HCT116 (cell line): ENCODE measurements around the gene POPDC2. TPM values are rescaled to one million over a fixed set of nuclear protein-coding genes. Genes with fewer than 3 reads are reported as not detected.

Experiments
- ATAC-seq: fragments of 200-7000 bp; cut with Tn5 transposase; 2 replicates; pipeline ENCODE4 v1.9.1; 2020; ENCODE audit warnings: mild to moderate bottlenecking, moderate library complexity
- BruUV-seq: library from RNA; stranded (reverse); fragments of 400-500 nt; replicated peaks from 2 replicates; lab custom pipeline; 2021; lab: Mats Ljungman, UMichigan
- CTCF ChIA-PET: fragments of 300-600 bp; sonication (Branson Sonifier 250); formaldehyde crosslinking; loops from one replicate; lab custom pipeline; 2021; ENCODE audit warnings: antibody characterized with exemption; lab: Charles Lee
- POLR2A ChIA-PET: fragments of 300-600, 350-600 bp; sonication (Branson Sonifier 250); formaldehyde crosslinking; loops from one replicate; lab custom pipeline; 2021; ENCODE audit warnings: antibody characterized with exemption; lab: Charles Lee
- RAD21 ChIA-PET, 2 experiments: fragments of 300-600 bp; sonication (Branson Sonifier 250); formaldehyde crosslinking; loops; one replicate each; lab custom pipeline; 2023; ENCODE audit warnings: low total read pairs in 2 of 2; ENCODE audit not compliant: uncharacterized antibody in 2 of 2, unreplicated experiment in 2 of 2, low non-redundant PET in 1 of 2; lab: Charles Lee
- DNase-seq: peaks from one replicate; pipeline ENCODE4 v3.0.0-alpha.2; 2010; ENCODE audit warnings: low read depth, low spot score
- H2AFZ ChIP-seq: fragments of 200-600 bp; shearing (Covaris generic), sonication (generic); 2 replicates; pipeline ENCODE4 v1.6.1; 2017; ENCODE audit warnings: low read depth, mixed run types, mixed read lengths, antibody characterized with exemption, low read length; ENCODE audit not compliant: poor library complexity, severe bottlenecking
- H3K27ac ChIP-seq: 2 replicates; pipeline ENCODE4 v1.5.1; 2012; ENCODE audit warnings: low read depth, low read length
- H3K27me3 ChIP-seq: fragments of 200-600 bp; sonication (generic); 2 replicates; pipeline ENCODE4 v1.6.1; 2016; ENCODE audit warnings: mixed run types, low read length, mixed read lengths; ENCODE audit not compliant: insufficient read depth
- H3K36me3 ChIP-seq, 2 experiments: fragments of 200-500 bp in 1 of 2; fragments of 200-600 bp in 1 of 2; sonication (Bioruptor generic) in 1 of 2; sonication (generic) in 1 of 2; 2 replicates each; pipeline versions ENCODE4 v1.5.1 to v1.6.1; 2014 to 2016; ENCODE audit warnings: low read length in 2 of 2, inconsistent platforms in 1 of 2, mixed read lengths in 1 of 2, mixed run types in 1 of 2; ENCODE audit not compliant: insufficient read depth in 2 of 2, control insufficient read depth in 1 of 2
- H3K4me1 ChIP-seq, 2 experiments: fragments of 200-600 bp in 1 of 2; sonication (generic) in 1 of 2; 2 replicates each; pipeline versions ENCODE4 v1.5.1 to v1.6.1; 2012 to 2017; ENCODE audit warnings: low read length in 2 of 2, inconsistent platforms in 1 of 2, mild to moderate bottlenecking in 1 of 2, mixed read lengths in 1 of 2, mixed run types in 1 of 2, moderate library complexity in 1 of 2; ENCODE audit not compliant: insufficient read depth in 2 of 2, control insufficient read depth in 1 of 2
- H3K4me2 ChIP-seq: fragments of 200-600 bp; sonication (generic); 2 replicates; pipeline ENCODE4 v1.6.1; 2017; ENCODE audit warnings: mixed run types, low read length, mixed read lengths
- H3K4me3 ChIP-seq, 2 experiments: fragments of 200-600 bp in 1 of 2; sonication (generic) in 1 of 2; replicated peaks in 1 of 2; 2 replicates each; pipeline ENCODE4 v1.5.1; 2011 to 2016; ENCODE audit warnings: low read length in 2 of 2, control low read depth in 1 of 2, low read depth in 1 of 2, mild to moderate bottlenecking in 1 of 2, mixed read lengths in 1 of 2, mixed run types in 1 of 2
- H3K79me2 ChIP-seq: fragments of 200-600 bp; sonication (generic); 2 replicates; pipeline ENCODE4 v1.6.1; 2017; ENCODE audit warnings: mild to moderate bottlenecking, mixed run types, low read length, moderate library complexity, mixed read lengths; ENCODE audit not compliant: insufficient read depth
- H3K9ac ChIP-seq: fragments of 200-600 bp; sonication (generic); 2 replicates; pipeline ENCODE4 v1.6.1; 2016; ENCODE audit warnings: low read length, mixed read lengths
- H3K9me2 ChIP-seq: fragments of 200-600 bp; sonication (generic), shearing (Covaris generic); 2 replicates; pipeline ENCODE4 v1.6.1; 2017; ENCODE audit warnings: mixed run types, mild to moderate bottlenecking, moderate library complexity; ENCODE audit not compliant: insufficient read depth
- H3K9me3 ChIP-seq, 2 experiments: fragments of 200-500 bp in 1 of 2; fragments of 200-600 bp in 1 of 2; sonication (Bioruptor generic) in 1 of 2; sonication (generic) in 1 of 2; 2 replicates each; pipeline ENCODE4 v1.6.1; 2014 to 2017; ENCODE audit warnings: low read length in 2 of 2, mixed read lengths in 2 of 2, inconsistent platforms in 1 of 2, low read depth in 1 of 2, mild to moderate bottlenecking in 1 of 2, mixed run types in 1 of 2, moderate library complexity in 1 of 2; ENCODE audit not compliant: control insufficient read depth in 1 of 2, insufficient read depth in 1 of 2
- H4K20me1 ChIP-seq: fragments of 200-600 bp; sonication (generic), shearing (Covaris generic); 2 replicates; pipeline ENCODE4 v1.6.1; 2017; ENCODE audit warnings: mixed run types, mild to moderate bottlenecking, moderate library complexity; ENCODE audit not compliant: insufficient read depth
- ATF3 ChIP-seq: IDR thresholded peaks from 2 replicates; pipeline ENCODE4 v1.6.1; 2012
- CBX3 ChIP-seq: IDR thresholded peaks from 2 replicates; pipeline ENCODE4 v1.6.1; 2012; ENCODE audit warnings: low read depth
- CEBPB ChIP-seq: IDR thresholded peaks from 2 replicates; pipeline ENCODE4 v1.6.1; 2012; ENCODE audit warnings: low read depth
- EZH2 ChIP-seq: fragments of 200-600 bp; sonication (generic); IDR thresholded peaks from 2 replicates; pipeline ENCODE4 v1.6.1; 2017; ENCODE audit warnings: antibody characterized with exemption, mixed run types
- FOSL1 ChIP-seq: IDR thresholded peaks from 2 replicates; pipeline ENCODE4 v1.6.1; 2012; ENCODE audit warnings: low read depth
- JUND ChIP-seq: IDR thresholded peaks from 2 replicates; pipeline ENCODE4 v1.6.1; 2012
- POLR2A ChIP-seq: IDR thresholded peaks from 2 replicates; pipeline ENCODE4 v1.7.0; 2011; ENCODE audit warnings: borderline replicate concordance; ENCODE audit not compliant: insufficient read depth, insufficient read length; ENCODE audit errors: extremely low read depth
- POLR2AphosphoS5 ChIP-seq: IDR thresholded peaks from 2 replicates; pipeline ENCODE4 v1.6.1; 2011; ENCODE audit warnings: mild to moderate bottlenecking, low read depth, low read length, moderate library complexity
- REST ChIP-seq: IDR thresholded peaks from 2 replicates; pipeline ENCODE4 v1.6.1; 2012; ENCODE audit warnings: low read depth
- SP1 ChIP-seq: IDR thresholded peaks from 2 replicates; pipeline ENCODE4 v1.6.1; 2012; ENCODE audit warnings: low read depth
- TCF7L2 ChIP-seq: IDR thresholded peaks from 2 replicates; pipeline ENCODE4 v1.7.0; 2011; ENCODE audit warnings: borderline replicate concordance, inconsistent platforms; ENCODE audit not compliant: insufficient read depth, insufficient read length; ENCODE audit errors: extremely low read depth
- ZFX ChIP-seq: fragments of 450-650 bp; IDR thresholded peaks from 2 replicates; pipeline ENCODE4 v1.6.1; 2017
- intact Hi-C: fragments of 100-400 bp; cut with micrococcal nuclease; formaldehyde crosslinking; loops from 2 replicates; pipeline ENCODE4 v1.10.0; 2022
- total RNA-seq: library from RNA; stranded (reverse); gene quantifications from one replicate; pipeline ENCODE4 v1.2.1, GENCODE V29; 2021; ENCODE audit not compliant: unreplicated experiment
- TF ChIP-seq, protein P1 (sequence below): IDR thresholded peaks from 2 replicates; pipeline ENCODE4 v1.6.1; 2012

Gene POPDC2
- total RNA-seq, 1 experiment from 2014 or later = 1.6 TPM

DNA sequence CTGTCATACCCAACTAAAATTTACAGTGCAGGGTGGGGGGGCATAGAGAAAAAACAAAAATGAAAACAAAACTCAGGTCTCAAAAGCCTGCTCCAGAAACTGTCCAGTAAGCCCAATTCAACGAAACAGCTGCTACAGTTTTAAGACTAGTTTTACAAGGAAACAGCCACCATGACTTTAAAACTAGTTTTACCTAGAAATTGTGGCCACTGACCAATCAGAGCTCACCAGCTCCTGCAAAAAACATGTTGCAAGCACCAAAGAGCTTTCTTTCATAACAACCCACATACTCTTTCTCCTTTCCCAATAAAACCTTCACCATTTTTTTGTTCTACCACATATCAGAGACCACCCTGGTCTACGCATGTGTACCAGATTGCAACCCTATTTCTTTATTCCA, 35.1 kb upstream of the POPDC2 start:
- H3K9me3 ChIP-seq = no peaks in the 10 kb centered on the region
- no peak overlapping the region for H3K4me3 ChIP-seq
- peaks cover 0 to 9% of the 10 kb centered on the region in 2 experiments; a peak in 2 of 4 replicates for H3K4me1 ChIP-seq
- no peak for TF ChIP-seq EZH2
- no peak for TF ChIP-seq CEBPB
- no peak for TF ChIP-seq POLR2A
- TF ChIP-seq, protein P1, sequence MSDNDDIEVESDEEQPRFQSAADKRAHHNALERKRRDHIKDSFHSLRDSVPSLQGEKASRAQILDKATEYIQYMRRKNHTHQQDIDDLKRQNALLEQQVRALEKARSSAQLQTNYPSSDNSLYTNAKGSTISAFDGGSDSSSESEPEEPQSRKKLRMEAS = no peak
- no peak for TF ChIP-seq ATF3
- no peak for TF ChIP-seq REST
- TF ChIP-seq CBX3 = 0 out of 2 replicates have a peak, but pooled peaks have one; percentile 21
- peak; percentile 24; the same call in 1 of the 2 replicates for TF ChIP-seq POLR2AphosphoS5
- no peak for TF ChIP-seq ZFX
- no peak for TF ChIP-seq TCF7L2
- TF ChIP-seq FOSL1 = no peak
- no peak for TF ChIP-seq JUND
- peak; percentile 44 for TF ChIP-seq SP1
- H3K27me3 ChIP-seq = no peaks in the 10 kb centered on the region
- H3K9ac ChIP-seq = no peak overlapping the region
- H3K9me2 ChIP-seq = no peaks in the 10 kb centered on the region
- BruUV-seq = no TSS peak
- DNase-seq (peak; percentile 49), ATAC-seq (peak; percentile 76)
- CTCF ChIA-PET = interaction anchor here (0.5 to 0.9 kb wide), 3 partner anchors 182 to 841 kb away, joined by 3 to 4 read pairs (median 3); no protein-coding TSS in a partner anchor
- H2AFZ ChIP-seq = peak overlapping the region; percentile 68
- RAD21 ChIA-PET = interaction anchor here in 1 of 2 experiments (1.0 kb wide), 1 partner anchor 226 kb away, joined by 4 read pairs; no protein-coding TSS in a partner anchor
- no peak overlapping the region for H3K27ac ChIP-seq
- H3K4me2 ChIP-seq = peak overlapping the region; percentile 15; the same call in 1 of the 2 replicates
- H3K79me2 ChIP-seq = no peaks in the 10 kb centered on the region
- no peaks in the 10 kb centered on the region for H3K36me3 ChIP-seq
- POLR2A ChIA-PET = interaction anchor here (0.6 kb wide), 1 partner anchor 90 kb away, joined by 3 read pairs; no protein-coding TSS in a partner anchor
- H4K20me1 ChIP-seq = no peaks in the 10 kb centered on the region
- intact Hi-C loops = no loop called here
